Fibroblast of upper back skin (primary cell): Measurements from ENCODE around the gene FAM20C.
A peak's percentile ranks its signal among the peaks of the same experiment; 100 is the strongest.
"Not testable (repeated sequence)": the region's sequence is repeated elsewhere in the genome, so short reads cannot be mapped to it uniquely, and the experiment has no call there.

Experiments
- DNase-seq: peaks from one replicate; pipeline ENCODE4 v3.0.0-alpha.2; 2013

Gene FAM20C

GRCh38 chr7:174716-175115, 17.7 kb upstream of the FAM20C start:
- no peak for DNase-seq

DNA sequence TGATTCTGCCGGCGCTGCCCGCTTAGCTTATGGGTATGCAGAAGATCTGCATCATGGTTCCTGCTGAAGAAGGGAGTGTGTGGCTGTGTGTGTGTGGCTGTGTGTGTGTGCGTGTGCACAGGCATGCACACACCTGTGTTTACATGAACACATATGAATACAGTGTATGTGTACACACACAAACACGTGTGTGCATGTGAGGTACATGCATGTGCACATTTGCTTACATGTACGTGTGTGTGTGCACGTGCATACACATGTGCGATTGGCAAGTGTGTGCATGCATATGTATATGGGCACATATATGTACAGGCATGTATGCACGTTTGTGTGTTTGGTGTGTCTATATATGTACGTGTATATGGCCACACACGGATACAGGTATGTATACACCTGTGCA, 16.4 kb upstream of the FAM20C start:
- no peak for DNase-seq

GRCh38 chr7:176381-176780, 16.0 kb upstream of the FAM20C start:
- no peak for DNase-seq

DNA sequence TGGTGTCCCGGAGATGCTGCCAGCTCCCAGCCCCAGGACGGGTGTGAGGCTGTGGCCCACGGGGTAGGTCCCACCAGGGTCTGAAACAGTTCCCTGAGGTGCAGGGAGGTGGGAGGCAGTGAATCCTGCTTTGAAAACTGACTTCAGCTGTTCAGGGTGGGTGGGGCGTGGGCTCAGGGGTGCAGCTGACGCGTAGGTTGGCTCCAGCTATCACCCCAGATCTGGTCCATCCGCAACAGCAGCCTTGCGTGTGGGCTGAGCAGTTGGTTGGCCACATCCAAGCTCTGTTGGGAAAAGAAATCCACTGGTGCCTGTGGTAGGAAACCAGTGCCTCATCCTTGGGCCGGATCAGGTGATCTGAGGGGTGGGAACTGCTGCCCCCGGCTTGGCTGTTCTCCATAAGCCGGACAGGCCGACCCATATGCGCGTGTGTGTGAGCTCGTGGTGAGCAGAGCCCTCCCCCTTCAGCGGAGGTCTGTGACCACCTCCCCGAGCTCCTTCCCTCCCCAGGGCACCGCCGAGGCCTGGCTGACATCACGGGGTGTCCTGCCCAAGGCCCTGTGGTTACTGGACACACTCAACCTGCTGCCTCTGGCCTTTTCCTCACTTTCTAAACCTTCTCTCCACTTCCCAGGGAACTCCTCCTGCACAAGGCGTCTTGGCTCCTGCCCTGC, 15.4 kb upstream of the FAM20C start:
- no peak for DNase-seq

DNA sequence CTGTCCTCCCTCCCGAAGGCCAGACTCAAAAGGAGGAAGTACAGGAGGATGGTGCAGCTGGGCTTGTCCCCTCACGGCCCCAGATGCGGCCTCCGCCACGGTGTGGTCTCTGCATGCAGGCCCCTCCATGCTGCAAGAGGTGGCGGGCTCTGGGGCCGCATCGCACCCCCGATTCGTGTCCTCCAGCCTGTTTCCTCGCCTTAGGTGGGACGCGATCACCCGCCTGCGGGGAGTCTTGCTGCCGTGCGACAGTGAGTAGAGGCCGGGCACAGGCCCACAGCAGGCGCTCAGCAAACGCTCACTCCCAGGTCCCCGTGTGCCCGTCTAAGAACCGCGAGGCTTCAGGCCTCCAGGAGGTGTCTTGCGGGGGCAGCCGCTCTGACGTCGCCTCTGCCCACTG, 13.9 kb upstream of the FAM20C start:
- DNase-seq = no peak

- no peak for DNase-seq
Observed at GRCh38 chr7:179209-179681, 13.1 kb upstream of the FAM20C start.

DNA sequence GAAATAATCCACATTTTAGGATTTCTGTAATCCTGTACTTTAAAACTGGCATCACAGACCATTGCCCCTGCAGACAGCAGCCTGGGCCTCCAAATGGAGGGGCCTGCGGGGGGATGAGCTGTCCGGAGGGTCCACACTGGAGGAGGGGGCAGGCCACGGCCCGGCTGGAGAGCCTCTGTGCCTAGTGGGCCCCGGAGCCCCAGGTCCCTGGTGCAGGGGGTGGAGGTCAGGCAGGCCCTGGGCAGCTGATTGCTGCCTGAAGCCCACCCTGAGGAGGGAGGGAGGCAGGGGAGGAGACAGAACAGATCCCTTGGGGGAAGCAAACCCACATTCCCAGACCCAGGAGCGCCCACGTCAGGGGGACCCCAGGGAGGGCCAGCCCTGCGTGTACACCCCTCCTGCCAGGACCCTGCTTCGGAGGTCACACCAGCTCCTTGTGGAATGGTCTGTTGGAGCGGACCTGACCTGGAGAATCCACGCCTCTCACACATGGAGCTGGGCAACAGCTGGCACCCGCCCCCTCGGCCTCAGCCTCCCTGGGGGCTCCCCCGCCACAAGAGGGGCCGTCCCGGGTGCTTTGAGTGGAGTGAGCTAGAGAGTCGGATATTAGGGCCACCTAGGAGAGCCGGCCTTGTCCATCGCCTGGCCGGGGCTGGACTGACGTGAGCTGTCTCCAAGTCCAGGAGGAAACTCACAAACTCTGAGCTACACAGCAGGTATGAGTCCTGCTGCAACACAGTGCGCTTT, 12.2 kb upstream of the FAM20C start:
- DNase-seq = no peak

DNA sequence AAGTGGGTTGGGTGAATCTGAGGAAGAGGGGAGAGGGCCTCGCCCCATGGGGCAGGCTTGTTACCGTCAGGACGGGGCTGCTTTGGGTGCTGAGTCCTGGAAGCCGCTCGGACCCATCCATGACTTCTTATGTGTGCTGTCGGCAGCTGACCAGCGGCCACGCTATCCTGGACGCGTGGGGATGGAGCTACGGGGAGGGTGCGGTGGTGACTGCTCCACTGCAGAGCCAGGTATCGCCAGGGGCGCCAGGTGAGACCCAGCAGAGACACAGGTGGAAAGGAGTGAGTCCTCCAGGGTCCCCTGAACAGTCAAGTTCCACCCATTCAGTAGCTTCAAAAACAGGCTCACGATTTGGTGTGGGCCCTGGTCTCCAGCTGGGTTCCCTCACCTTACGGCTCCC, 10.6 kb upstream of the FAM20C start:
- DNase-seq = no peak

GRCh38 chr7:182502-182901, 9.9 kb upstream of the FAM20C start:
- DNase-seq = not testable (repeated sequence)

GRCh38 chr7:183496-184292, 8.7 kb upstream of the FAM20C start:
- no peak for DNase-seq

DNA sequence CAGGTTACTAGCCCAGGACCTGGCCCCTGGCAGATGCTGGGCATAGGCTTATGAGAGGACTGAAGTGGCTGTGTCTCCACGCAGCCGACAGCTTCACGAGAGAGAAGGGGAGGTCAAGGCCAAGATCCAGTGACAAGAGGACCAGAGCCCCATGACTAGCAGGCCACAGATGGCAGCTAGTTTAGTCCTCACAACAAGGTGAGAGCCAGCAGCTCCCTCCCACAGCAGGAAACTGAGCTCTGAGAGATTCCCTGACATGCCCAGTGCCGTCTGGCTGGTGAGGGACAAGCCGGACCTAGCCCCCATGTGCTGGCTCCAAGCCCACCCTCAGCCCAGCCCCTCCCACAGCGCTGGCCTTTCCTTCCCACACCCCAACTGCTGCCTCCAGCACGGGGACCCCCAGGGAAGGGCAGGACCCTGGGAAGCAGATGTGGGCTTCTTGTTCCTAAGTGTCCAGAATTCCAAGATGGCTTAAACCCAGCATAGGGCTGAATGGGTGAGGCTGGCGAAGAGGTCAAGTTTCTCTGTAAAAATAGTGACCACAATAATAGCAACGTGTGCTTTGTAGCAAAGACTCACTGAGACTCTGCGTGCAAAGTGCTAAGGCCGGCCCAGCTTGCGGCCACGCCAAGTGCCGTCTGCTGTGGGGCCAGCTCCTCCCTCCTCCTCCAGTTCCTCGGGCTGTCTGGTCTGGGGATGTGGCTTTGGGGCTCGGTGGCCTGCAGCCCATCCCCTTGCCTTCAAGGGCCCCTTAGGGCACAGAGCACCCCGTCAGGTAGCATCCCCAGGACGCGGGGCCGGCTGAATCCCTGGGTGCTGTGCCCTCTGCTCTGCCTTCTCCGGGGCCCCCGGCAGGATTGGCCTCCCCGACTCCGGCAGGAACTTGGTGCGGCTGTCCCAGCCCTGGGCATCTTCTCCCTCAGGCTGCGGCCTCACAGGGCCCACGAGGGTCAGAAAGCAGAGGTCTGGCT, 7.8 kb upstream of the FAM20C start:
- no peak for DNase-seq

DNA sequence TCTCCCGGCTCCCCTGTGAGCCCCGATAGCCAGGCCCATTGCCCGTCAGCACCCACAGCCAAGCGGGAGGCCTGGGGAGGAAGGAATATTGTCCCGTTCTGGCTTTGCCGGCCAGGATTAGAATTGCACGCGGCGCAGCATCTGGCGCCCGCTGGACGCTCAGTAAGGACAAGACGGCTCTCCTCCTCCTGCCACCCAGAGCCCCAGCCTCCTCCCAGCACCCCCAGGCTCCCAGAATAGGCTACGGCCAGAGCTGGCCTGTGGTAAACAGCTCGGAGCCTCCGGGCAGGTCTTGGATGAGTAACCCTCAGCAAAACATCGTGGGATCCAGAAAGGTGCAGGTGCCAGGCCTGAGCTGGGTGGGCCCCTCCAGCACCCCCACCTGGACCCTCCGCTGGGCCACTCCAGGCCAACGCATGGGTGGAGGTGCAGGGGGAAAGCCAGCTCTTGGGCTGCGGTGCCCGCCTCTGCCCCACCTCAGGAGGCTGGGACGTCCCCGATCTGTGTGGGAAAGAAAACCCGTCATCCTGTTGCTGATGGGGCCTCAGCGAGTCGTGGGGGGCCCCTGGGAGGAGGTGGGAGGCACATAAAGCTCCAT, 5.8 kb upstream of the FAM20C start:
- no peak for DNase-seq

DNA sequence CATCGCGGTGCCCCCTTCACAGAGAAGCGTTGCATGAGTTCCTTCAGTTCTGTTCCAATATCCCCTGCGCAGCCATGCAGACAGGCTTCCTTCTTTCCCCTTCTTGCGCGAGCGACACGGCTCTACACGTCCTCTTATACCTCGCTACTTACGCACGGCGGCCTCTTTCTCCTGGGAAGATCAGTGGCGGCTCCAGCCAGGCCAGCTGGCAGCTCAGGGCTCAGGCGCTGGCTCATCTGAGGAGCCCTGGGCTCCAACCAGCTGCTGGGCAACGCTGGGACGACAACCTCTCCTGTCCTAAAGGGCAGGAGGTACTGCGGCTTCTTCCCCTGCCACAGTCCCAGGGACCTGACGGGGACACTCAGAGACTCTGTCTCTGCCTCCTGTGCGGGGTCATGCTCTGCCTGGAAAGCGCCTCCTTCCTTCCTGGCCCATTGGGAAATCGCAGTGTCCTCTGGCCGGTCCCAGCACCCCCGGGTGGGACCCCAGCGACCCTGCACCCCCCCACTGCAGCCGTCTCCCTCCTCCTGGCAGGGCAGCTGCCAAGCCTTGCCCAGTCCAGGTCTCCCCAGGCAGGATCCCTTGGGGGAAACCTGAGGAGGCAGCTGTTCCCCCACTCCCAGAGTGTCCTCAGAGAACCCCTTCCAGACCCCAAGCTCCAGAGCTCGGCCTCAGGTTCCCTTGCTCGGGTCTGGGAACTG, 5.0 kb upstream of the FAM20C start:
- no peak for DNase-seq

DNA sequence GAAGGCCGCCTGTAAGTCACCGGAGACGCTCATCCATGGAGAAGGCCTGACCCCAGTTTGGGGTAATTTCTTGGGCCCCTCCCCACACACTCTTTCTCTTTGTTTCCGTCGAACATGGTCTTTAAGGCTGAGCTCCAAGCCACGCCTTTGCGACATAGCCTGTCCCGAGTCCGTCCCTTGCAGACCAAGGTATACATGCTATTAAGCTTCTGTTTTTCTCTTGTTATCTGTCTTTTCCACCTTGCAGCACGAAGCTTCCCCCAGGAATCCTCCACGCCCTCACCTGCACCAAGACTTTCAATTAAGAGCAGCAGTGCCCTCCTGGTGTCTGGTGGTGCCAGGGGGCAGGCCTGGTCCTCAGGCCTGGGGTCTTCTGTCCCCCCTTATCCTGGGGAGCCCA, 4.2 kb upstream of the FAM20C start:
- no peak for DNase-seq

DNA sequence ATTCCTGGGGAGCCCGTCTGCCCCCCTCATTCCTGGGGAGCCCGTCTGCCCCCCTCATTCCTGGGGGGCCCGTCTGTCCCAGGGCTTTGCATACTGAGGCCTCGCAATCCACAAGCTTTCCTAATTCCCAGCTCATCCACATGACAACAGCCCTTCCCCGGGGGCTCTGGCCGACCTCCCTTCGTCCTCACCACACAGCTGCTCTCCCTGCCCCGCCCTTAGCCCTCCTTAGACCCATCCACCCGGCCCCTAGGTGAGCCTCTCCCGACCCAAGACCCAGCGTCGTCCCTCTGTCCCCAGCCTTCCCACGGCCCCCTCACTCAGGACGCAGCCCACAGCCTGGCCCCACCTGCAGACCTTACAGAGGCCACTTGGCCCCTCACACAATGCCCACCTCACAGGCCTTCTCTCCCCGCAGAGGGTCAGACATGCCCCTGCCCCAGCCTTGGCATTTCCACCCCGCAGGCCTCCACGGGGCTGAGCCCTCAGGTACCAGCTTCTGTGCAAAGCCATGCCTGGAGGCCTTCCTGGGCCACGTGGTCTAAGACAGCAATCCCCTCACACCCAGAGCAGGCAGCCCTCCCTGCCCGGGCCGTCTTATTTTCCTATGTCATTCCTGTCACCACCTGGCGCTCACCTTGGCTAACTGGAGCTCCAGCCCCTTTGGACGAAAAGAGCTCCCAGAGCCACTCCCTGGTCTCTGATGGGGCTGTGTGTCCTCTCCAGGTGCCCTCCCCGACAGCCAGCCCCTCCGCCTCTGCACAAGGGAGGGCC, 3.5 kb upstream of the FAM20C start:
- DNase-seq = no peak

DNA sequence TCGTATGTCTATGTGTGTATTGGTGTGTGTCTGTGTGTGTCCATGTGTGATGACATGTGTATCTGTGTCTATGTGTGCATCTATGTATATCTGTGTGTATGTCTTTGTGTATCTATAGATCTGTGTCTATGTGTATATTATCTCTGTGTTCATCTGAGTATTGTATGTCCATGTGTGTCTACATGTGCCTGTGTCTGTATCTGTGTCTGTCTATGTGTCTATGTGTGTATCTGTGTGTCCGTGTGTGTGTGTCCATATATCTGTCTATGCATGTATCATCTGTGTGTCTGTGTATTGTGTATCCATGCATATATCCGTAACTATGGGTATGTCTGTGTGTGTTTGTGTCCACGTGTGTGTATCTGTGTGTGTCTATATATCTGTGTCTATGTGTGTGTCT, 2.7 kb upstream of the FAM20C start:
- no peak for DNase-seq

DNA sequence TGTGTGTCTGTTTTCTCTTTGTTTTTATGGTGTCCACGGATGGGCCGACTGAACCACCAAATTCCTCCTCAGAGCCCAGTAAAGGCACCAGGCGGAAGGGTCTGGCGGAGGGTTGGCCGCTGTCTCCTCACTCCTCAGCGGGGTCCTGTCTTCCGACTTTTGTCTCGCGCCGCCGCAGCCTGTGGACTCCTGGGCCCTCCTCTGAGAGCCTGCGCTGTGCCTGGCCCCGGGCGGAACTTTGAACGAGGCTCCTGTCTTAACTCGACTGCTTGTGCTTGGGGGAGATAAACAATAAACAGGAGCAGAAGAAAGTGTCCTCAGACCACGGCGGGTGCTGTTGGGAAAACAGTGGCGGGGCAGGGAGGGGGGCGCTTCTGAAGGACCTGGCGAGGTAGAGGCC, 2.2 kb upstream of the FAM20C start:
- no peak for DNase-seq

- peak; percentile 85 for DNase-seq
Observed at GRCh38 chr7:191105-191980, 1.0 kb upstream of the FAM20C start.

DNA sequence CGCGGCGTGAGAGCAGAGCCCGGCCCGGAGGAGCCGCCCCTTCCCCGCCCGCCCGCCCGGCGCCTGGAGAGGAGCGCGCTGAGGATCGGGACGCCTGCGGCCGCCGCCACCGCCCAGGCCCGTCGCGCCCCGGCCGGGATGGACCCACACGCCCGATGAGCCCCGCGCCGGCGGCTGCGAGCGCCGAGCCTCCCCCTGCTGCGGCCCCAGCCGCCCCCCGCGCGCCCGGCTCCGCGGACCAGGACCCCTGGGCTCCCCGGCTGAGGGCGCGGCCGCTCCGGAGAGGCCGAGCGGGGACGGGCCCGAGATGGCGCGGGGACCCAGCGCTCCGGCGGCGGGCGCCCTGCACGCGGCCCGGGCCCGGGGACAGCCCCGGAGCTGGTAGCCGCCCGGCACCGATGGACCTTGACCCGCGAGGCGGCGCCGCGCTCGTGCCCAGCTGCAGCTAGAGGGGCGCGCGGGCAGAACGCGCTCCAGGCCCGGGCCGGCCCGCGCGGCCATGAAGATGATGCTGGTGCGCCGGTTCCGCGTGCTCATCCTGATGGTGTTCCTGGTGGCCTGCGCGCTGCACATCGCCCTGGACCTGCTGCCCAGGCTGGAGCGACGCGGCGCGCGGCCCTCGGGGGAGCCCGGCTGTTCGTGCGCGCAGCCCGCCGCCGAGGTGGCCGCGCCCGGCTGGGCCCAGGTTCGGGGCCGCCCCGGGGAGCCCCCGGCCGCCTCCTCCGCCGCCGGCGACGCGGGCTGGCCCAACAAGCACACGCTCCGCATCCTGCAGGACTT, 520 bp downstream of the FAM20C start:
- DNase-seq = no peak
